Central memory CD4-positive, alpha-beta T cell (primary cell): Measurements from ENCODE around the gene SNTG2.
"Not testable (repeated sequence)": the region's sequence is repeated elsewhere in the genome, so short reads cannot be mapped to it uniquely, and the experiment has no call there.

ENCODE experiments used
- DNase-seq: peaks from one replicate; pipeline ENCODE4 v3.0.0; 2022

SNTG2 gene

DNA sequence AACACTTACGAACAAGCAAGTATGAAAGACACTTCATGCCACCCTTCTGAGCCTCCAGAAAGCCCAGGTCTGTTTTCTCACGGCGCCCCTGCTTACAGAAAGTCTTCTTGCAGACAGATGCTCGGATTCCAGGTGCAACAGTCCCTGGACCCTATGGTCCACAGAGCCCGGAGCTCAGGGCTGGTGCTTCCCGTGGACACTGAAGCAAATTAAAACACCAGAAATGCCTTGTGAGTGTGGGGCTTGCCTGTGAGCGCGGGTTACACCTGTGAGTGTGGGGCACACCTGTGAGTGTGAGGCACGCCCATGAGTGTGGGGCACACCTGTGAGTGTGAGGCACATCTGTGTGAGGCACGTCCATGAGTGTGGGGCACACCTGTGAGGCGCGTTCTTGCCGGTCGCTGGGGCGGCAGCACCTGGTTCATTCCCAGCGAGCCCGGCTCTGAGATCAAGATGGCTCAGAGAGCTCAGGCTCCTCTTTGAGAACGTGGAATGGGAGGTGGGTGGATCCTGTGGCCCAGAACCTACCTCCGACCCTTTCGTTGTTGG is 257.4 kb downstream of the SNTG2 start:
- DNase-seq = no peak

DNA sequence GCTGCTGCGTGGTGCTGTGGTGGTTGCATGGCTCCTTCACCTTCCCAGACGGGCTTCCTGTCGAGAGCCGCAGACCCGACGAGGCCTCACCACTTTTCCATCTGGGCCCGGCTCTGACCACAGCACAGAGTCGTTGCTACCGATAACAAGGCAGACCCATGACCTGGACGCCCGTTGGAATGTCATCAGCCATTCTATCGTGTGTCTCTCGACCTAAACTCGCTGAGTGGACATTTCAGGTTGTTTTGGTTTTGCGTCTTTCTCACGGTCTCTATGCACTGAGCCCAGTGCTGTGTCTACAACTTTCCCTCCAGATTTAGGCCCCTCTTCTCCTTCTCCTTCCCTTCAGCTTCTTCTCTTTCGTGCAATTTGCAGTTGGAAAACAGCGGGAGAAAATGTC is 257.9 kb downstream of the SNTG2 start:
- DNase-seq = no peak

DNA sequence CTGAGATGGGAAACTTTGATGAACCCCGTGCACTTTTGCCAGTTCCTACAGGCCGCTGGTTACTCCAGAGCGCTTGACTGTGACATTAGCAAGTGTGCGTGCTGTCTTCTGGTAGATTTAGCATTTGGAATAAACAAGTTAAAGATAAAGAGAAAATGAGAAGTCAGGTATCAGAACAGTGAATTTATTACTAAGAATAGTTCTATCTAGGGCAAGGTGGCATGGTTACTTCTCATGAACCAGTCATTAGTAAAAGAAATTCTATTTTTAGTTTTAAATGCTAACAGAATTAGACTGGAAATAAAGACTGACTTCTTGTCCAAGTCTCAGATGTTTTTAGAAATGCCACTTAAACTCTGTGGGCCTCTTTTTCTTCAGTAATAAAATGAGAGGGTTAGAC is 258.6 kb downstream of the SNTG2 start:
- no peak for DNase-seq

DNA sequence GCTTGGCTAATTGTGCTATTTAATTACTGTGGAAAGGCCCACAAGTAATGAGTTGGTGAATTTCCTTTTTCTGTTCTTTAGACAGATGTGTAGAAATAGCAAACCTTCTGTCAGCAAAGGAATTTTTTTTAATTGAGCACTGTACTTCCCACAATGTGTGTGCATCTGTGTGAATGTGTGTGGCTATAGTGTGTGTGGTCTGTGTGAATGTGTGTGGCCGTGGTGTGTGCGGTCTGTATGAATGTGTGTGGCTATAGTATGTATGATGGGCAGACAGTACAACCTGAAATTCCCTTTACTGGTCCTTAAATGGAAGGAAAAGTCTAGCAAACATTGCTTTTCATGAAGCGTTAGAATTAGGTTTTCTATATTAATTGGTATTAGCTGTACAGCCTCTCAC is 259.1 kb downstream of the SNTG2 start:
- DNase-seq = no peak

DNA sequence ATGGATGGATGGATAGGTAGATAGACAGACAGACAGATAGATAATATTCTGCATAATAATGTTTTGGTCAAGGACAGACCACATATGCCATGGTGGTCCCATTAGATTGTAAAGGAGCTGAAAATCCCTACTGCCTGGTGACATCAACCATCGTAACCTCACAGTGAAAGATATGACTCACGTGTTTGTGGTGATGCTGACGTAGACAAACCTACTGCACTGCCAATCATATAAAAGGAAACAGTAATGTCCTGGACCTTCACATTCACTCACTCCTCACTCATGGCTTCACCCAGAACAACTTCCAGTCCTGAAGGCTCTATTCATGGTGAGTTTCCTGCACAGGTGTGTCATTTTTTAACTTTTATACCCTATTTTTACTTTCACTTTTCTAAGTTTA is 259.7 kb downstream of the SNTG2 start:
- no peak for DNase-seq

DNA sequence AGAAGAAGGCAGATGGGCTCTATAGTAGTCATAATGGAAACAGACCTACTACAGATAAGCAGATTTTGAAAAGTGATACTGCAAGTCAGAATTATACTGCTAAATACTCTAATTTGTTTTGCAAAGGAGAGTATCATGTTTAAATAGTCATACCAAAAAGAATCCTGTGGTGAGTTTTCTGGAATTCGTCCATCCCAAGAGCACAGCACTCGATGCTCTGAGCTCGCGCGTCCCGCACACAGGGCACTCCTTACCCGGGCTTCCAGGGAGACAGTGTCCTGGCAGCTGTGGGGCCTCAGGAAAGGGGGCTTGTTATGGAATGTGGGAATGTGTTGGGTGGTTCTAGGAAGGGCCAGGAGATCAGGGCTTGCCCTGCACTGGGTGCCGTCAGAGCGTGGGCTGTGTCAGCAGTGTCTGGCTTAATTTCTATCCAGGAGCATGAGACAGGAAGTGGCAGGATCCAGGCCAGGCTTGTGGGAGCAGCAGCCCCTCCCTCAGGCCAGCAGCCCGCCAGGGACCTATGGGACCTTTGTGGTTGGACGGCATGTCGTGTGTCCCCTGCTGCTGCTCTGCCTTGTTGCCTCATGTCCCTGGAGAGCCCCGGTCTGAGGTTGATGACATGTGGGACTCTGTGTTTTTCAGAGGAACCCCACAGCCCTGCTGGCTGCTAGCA is 269.4 kb downstream of the SNTG2 start:
- DNase-seq = no peak

DNA sequence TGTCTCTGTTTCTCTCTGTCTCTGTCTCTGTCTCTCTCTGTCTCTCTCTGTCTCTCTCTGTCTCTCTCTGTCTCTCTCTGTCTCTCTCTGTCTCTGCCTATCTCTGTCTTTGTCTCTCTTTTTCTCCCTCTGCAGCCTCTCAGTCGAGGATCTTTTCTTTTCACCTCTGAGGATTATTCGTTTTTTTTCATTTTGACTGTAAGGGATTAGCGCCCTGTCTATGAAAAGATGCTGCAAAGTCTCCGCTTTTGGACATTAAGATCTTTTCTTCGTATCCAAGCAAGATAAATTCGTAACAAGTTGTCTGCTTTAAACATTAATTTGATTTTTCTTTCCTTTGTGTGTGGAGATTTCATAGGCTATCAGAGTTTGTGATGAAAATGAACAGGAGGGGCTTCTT is 271.4 kb downstream of the SNTG2 start:
- DNase-seq = no peak

DNA sequence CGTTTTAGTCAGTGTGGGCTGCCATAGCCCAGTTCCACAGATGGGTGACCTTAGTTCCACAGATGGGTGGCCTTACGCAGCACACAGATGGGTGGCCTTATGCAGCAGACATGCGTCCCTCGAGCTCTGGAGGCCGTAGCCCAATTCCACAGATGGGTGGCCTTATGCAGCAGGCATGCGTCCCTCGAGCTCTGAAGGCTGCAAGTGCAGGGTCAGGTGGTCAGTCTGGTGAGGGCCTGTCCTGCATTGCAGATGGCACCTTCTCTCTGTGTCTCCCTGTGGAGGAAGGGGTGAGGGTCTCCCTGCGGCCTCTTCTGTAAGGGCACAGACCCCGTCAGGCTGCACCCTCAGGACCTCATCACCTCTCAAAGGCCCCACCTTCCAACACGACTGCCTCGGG is 273.1 kb downstream of the SNTG2 start:
- DNase-seq = no peak

DNA sequence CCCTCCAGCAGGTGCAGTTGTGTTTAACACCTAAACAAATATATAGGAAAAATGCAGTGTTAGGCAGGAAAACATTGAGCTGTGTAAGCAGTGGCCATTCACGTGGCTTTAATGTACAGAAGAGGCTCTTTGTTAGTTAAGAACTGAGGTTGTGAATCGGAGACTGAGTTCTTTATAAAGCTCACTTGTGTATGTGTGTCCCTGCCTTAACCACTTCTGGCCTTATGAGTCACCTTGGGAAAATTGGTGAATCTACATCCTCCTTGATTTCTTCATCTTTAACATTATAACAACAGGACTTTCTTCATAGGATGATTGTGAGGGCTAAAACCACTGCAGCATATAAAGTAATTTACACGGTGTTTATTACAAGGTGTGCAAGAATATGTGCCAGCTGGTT is 274.3 kb downstream of the SNTG2 start:
- DNase-seq = no peak

DNA sequence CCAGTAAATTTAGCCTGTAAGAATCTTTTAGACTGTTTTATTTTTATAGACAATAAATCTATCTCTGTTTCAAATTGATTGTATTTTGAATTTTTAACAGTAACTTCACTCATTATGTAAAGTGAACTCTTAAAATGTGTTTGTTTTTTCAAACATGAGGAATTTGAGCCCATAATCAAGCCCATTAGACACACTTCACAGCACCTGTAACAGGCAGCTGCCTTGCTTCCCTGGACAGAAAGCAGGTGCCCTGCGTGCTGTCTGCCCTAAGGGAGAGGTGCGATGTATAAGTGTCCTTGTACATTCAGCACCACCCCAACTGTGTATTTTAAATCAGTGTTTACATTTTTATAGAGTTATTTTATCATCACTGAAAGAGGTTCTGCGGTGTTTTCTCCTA is 276.1 kb downstream of the SNTG2 start:
- DNase-seq = no peak

DNA sequence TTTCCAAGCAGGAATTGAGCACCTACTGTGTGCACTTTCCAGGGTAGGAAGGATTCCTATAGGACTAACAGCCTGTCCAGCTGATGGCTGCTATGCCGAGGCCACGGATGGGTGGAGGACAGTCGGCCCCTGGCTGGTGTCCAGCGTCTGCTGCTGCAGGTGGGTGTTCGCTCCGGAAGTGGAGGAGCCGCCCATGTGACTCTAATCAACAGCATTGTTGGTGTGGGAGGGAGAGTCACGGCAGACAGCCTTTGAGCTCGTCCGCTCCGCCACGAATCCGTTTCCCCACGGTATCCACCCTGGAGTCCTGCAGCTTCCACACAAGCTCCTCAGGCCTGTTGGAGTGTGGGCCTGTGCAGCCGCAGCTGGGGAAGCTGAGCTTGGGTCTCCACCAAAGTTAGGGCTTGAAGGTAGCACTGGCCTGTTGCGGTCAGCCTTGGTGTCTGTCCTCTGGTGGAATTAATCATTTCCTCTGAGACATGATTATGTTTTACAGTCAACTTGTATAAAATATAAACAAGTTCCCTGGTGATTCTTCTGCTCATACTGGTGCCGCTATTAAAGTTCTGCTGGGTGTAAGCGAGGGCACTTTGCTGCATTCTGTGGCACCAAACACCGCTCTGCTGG is 276.7 kb downstream of the SNTG2 start:
- no peak for DNase-seq

DNA sequence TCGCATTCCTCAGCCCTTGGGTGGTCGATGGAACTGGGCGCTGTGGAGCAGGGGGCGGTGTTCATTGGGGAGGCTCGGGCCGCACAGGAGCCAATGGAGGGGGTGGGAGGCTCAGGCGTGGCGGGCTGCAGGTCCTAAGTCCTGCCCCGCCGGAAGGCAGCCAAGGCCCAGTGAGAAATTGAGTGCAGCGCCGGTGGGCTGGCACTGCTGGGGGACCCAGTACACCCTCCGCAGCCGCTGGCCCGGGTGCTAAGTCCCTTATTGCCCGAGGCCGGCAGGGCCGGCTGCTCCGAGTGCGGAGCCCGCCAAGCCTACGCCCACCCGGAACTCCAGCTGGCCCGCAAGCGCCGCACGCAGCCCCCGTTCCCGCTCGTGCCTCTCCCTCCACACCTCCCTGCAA is 278.9 kb downstream of the SNTG2 start:
- DNase-seq = not testable (repeated sequence)

DNA sequence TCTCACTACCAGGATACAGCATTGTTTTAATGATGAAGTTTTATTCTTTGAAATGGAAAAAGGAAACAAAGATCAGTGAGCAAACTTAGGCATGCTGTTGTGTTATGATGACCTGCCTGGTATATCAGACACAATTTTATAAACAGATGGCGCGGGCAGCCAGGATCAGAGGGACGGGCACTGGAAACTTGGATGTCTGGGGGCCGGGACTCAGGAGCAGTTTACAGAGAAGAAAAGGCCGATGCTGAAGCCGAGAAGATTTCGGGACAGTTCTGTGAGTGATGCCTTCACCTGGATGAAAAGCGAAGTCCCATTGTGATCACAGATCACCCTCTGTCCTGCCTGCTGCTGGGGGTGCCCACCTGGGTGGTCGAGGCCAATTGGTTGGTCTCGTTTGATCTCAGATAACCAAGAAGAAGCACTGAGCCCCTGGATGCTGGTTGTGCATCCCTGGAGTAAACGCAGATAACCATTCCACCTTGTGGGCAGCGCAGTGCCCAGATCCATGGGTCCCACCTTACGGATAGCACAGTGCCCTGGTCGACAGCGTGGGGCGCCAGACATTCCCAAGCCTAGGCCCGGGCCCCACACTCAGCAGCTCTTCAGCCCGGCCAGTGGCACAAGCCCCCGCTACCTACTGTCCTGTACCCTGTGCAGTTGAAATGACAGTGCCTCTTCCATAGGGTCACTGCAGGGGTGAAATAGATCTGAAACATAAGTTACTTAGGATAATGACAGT is 279.7 kb downstream of the SNTG2 start:
- DNase-seq = no peak

DNA sequence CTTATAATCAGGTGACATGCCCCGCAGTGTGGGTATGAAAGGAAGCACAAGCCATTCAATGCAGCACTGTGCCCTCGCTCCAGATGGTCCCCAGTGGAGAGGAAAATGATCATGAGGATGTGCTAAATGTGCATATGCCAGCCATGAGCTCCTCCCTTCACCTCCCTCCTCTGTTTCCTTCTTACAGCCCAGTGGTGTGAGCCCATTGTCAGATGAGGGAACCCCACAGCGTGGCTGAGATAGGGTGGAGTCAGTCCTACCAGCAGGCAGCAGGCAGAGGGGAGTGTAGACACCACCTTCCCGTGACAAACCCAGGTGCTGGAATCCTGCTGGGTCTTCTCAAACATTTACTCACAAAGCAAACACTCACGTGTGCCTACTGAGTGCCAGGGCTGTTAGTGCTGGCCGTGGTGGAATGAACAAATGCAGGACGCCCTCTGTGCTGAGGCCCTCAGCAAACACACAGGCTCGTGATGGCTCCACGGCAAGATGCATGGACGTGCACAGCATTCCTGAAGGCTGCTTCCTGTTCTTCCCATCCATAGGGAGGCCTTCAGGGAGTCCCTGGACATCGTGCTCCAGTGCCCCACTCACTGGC is 280.9 kb downstream of the SNTG2 start:
- no peak for DNase-seq

DNA sequence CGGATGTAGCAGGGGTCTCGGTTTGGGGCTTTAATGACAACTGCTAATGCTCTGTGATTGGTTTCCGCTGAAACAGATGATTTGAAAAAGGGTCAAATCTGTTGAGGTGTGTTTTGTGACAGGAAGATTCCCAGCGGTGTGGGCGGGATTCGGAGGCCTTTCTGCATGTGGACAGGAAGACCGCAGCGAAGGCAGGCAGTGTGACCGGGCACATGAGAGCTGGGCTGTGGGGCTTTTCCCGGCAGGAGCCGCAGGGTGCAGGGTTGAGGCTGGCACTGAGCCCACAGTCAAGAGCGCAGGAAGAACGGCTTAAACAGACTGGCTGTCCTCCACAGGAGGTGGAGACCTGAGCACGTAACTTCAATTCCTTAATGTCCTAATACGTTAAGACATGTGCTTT is 282.6 kb downstream of the SNTG2 start:
- no peak for DNase-seq

DNA sequence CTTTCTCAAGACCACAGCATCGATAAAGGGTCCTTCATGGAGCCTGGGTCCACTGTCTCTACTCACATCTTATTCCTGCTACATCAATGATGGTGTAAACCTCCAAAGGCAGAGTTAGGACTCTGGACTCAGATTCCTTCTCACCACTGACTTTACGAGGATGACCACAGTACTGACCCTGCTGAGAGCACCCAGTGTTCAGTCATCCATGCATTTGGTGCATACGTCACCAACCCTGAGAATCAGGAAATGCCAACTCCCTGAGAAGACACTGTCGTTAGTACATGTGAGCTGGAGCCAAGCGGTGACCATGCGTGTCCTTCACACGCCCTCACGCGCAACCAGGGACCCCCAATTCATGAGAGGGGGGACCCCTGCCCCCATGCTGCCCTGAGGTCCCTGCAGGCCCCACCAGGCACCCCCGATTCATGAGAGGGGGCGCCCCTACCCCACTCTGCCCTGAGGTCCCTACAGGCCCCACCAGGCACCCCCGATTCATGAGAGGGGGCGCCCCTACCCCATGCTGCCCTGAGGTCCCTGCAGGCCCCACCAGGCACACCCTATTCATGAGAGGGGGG is 284.2 kb downstream of the SNTG2 start:
- no peak for DNase-seq

DNA sequence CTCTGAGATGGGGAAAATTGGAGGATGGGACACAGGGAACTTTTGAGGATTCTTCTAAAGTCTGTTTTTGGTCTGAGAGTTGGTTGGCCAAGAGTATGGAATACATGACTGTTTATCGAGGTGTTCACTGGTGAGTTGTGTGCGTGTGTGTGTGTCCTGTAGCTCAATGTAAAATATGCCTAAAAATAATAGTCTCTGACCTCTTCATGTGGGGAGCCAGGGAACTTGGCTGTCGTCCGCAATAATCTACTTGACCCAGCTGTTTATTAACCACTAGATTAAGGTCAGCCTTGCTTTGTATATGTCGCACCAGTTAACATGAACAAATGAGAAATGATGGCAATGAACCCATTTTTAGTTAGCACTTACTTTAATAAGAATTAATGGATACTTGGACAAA is 285.2 kb downstream of the SNTG2 start:
- no peak for DNase-seq

DNA sequence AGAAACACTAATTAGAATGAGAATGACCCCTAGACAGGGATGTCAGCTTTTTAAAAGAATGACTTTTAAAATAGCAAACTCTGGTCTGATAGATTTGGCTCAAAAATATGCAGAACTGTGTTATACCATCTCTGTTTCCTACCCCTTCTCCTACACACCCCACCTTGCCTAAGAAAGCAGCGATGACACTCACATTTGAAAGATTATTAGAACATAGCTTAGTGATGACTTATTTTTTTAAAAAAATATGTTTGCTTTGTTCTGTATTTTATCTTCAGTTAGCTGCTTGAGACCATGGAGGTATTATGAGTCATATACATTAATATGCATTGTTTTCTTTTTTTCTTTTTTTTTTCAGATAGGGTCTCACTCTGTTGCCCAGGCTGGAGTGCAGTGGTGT is 286.0 kb downstream of the SNTG2 start:
- DNase-seq = no peak

DNA sequence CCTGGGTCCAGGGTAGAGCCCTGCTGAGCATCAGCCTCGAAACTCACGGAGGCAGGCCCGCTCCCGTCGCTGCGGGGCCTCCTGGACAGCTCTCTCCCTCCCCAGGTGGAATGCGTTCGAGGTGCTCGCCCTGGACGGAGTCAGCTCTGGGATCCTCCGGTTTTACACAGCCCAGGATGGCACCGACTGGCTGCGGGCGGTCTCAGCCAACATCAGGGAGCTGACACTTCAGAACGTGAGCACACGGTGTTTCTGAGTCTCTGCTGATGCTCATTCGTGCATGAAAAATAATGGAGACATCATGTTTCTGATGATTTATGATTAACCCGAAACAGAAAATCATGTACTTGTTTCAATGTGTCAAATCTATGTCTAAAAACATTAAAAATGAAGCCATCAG is 287.1 kb downstream of the SNTG2 start:
- no peak for DNase-seq

DNA sequence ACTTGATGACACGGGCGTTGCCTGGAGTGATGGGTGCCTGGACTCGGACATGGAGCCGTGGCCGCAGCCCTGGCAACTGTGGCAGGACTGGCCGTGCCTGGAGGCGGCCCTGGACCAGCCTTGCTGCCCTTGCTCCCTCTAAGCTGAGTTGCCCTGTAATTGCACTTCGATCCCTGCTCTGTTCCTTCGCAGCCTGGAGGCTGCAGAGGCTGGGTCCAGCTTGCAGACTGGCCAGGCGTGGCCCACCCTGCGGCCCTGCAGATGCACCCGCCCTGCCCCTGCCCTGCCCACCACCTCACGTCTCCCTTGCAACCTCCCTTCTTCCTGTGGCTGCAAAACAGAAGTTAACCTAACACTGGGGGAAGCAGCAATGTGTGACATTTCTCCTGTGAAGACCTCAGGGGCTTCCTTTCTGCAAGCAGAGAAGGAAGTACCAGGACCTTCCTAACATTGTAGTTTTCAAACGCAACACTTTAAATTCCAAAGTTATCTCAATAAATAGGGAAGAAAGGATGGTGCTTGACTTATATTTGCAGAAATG is 288.0 kb downstream of the SNTG2 start:
- DNase-seq = no peak

DNA sequence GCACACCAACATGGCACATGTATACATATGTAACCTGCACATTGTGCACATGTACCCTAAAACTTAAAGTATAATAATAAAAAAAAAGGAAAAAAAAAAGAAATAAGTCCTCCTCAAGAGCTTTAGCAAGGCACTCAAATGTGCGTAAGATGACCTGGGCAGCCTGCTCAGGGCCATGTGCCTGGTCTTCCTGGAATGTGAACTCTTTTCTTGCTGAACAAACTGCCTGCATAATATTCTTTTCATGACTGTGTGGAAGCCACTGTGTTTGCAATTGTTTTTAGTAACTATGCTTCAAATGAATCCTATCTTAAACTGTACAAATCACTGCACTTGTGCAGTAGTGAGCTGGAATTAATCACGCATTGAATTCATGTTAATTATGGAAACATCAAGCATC is 294.5 kb downstream of the SNTG2 start:
- no peak for DNase-seq

DNA sequence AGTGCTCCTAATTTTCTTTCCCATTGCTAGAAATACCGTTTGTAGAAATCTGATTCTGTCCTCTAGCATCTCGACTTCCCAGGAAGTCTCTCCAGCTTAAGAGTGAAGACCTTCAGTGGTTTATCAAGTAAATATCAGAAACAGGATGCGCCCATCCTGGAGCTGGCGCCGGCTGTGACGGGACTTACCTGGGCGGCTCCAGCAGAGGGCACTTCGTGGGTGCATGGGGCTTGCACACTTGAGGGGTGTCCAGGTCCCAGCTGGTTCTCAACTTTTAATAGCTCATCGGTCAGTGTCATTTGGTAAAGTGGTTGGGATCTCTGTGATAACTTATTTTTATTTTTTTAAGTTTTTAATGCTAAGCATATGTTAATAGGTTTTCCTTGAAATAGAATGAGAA is 295.6 kb downstream of the SNTG2 start:
- no peak for DNase-seq

DNA sequence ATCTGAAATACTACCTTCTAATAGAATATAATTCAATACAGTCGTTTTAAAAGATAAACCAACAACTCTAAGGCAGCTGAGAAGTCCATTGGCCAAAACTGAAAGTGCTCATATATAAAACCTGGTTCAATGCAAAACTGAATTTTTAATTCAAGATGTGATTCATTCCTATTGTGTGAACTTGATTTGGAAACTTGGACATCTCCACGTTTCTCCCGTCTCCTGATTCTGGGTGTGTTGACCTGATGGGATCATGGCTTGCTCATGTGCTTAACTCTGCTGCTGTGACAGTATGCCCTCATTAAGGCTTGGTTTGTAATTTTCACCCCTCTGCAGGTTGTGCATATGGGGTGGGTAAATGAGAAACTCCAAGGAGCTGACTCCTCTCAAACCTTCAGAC is 296.3 kb downstream of the SNTG2 start:
- no peak for DNase-seq
